AG09309 (cell line): Measurements from ENCODE around the gene LRRC45.

Experiments used
- DNase-seq: peaks from one replicate; pipeline ENCODE4 v3.0.0-alpha.2; 2010; ENCODE audit warnings: low read depth
- H3K4me3 ChIP-seq: 2 replicates; pipeline ENCODE4 v1.5.1; 2011; ENCODE audit warnings: mild to moderate bottlenecking, low read depth, low read length, moderate library complexity; ENCODE audit not compliant: control insufficient read depth
- CTCF ChIP-seq: IDR thresholded peaks from 2 replicates; pipeline ENCODE4 v1.5.1; 2011; ENCODE audit warnings: mild to moderate bottlenecking, low read depth, low read length, inconsistent platforms; ENCODE audit not compliant: insufficient read depth, control insufficient read depth; ENCODE audit errors: missing control alignments

The LRRC45 gene

GRCh38 chr17:81998691-81999438 is 24.2 kb upstream of the LRRC45 start:
- H3K4me3 ChIP-seq = no peak overlapping the region

GRCh38 chr17:81999587-81999975 is 23.5 kb upstream of the LRRC45 start:
- no peak for DNase-seq
- no peak overlapping the region for H3K4me3 ChIP-seq
- TF ChIP-seq CTCF = no peak

More at GRCh38 chr17:81998691-81999438, 24.2 kb upstream of the LRRC45 start:
- TF ChIP-seq CTCF = no peak
- no peak for DNase-seq

GRCh38 chr17:81999976-82000802 is 22.9 kb upstream of the LRRC45 start:
- DNase-seq = no peak
- TF ChIP-seq CTCF = no peak
- no peak overlapping the region for H3K4me3 ChIP-seq

DNA sequence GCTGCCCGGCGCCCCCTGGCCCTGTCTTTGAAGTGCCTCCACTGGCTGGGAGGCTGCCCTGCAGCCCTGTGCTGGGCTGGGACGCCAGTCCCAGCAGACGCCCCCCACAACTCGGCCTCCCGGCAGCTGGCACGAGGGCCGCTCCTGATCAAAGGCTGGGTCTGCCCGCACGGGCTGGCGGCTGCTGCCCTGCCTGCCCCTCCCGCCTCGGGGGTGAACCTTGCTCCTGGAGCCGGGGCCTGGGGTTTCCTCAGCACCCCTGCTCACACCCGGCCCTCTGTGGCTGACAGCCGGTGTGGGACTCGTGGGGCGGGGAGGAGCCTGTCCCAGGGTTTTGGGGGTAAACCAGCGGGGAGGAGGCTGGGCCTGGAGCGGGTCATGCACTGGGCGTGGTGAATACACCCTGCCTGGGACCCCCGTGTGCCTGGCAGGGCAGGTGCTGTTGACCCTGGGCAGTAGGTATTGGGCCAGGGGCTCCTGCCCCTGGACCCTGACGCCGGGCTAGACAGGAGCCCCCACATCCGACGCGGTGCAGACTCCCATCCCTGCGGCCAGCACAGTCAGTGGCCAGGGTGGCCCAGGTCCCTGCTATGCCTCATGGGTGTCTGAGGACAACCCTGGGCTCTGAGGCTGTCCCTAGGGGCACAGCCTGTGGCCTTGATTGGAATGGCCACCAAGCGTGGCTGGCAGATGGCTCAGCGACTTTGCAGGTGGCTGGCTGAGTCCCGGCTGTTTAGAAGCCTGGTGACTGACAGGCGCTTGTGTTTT is 22.1 kb upstream of the LRRC45 start:
- no peak overlapping the region for H3K4me3 ChIP-seq
- no peak for TF ChIP-seq CTCF
- DNase-seq = no peak

GRCh38 chr17:82001571-82002056 is 21.5 kb upstream of the LRRC45 start:
- no peak for TF ChIP-seq CTCF
- no peak for DNase-seq
- H3K4me3 ChIP-seq = no peak overlapping the region
